IMR-90 (cell line): ENCODE measurements around the gene DUSP10. TPM values are rescaled to one million over a fixed set of nuclear protein-coding genes. Genes with fewer than 3 reads are reported as not detected.

Experiments
- ATAC-seq: fragments of 200-7000 bp; cut with Tn5 transposase; 2 replicates; pipeline ENCODE4 v1.9.1; 2020; ENCODE audit warnings: low read depth, mild to moderate bottlenecking, moderate library complexity
- BruUV-seq: library from RNA; stranded (reverse); fragments of 400-500 nt; replicated peaks from 2 replicates; lab custom pipeline; 2021; lab: Mats Ljungman, UMichigan
- CTCF ChIA-PET: fragments of 300-600 bp; formaldehyde crosslinking; extraction: SDS; loops from one replicate; lab custom pipeline; 2021; ENCODE audit warnings: antibody characterized with exemption; lab: Yijun Ruan, JAX
- POLR2A ChIA-PET: fragments of 300-600 bp; sonication (Branson Sonifier 250); formaldehyde crosslinking; loops from one replicate; lab custom pipeline; 2022; ENCODE audit warnings: antibody characterized with exemption; ENCODE audit not compliant: unreplicated experiment; lab: Charles Lee
- DNase-seq: peaks from one replicate; pipeline ENCODE4 v3.0.0; 2013
- H2AFZ ChIP-seq: replicated peaks from 2 replicates; pipeline ENCODE3; 2013; ENCODE audit warnings: low read length, mild to moderate bottlenecking; ENCODE audit not compliant: poor library complexity
- H2AK5ac ChIP-seq: 2 replicates; pipeline ENCODE4 v1.6.1; 2013; ENCODE audit warnings: low read depth, low read length, inconsistent platforms
- H2AK9ac ChIP-seq: replicated peaks from 2 replicates; pipeline ENCODE3; 2013; ENCODE audit warnings: mild to moderate bottlenecking, low read depth, low read length, moderate library complexity; ENCODE audit not compliant: poor library complexity
- H2BK120ac ChIP-seq: 2 replicates; pipeline ENCODE4 v1.6.1; 2013; ENCODE audit warnings: low read depth, low read length, inconsistent platforms
- H2BK15ac ChIP-seq: 3 replicates; pipeline ENCODE4 v1.6.1; 2013; ENCODE audit warnings: low read depth, low read length, inconsistent platforms
- H2BK20ac ChIP-seq: 2 replicates; pipeline ENCODE4 v1.6.1; 2013; ENCODE audit warnings: low read depth, mild to moderate bottlenecking, inconsistent platforms, low read length, moderate library complexity
- H2BK5ac ChIP-seq: 2 replicates; pipeline ENCODE4 v1.6.1; 2013; ENCODE audit warnings: mild to moderate bottlenecking, low read depth, low read length, inconsistent platforms; ENCODE audit not compliant: poor library complexity, severe bottlenecking
- H3K14ac ChIP-seq: replicated peaks from 2 replicates; pipeline ENCODE4 v1.6.1; 2013; ENCODE audit warnings: low read depth, low read length, inconsistent platforms
- H3K18ac ChIP-seq: 2 replicates; pipeline ENCODE4 v1.6.1; 2013; ENCODE audit warnings: low read depth, low read length, control low read depth
- H3K23ac ChIP-seq: 2 replicates; pipeline ENCODE4 v1.6.1; 2013; ENCODE audit warnings: low read depth, low read length, inconsistent platforms
- H3K27ac ChIP-seq: 2 replicates; pipeline ENCODE4 v1.5.1; 2013; ENCODE audit warnings: mild to moderate bottlenecking, control low read depth, low read length; ENCODE audit not compliant: insufficient read depth
- H3K27me3 ChIP-seq: 2 replicates; pipeline ENCODE4 v1.6.1; 2013; ENCODE audit warnings: low read length; ENCODE audit not compliant: control insufficient read depth, insufficient read depth
- H3K36me3 ChIP-seq: 2 replicates; pipeline ENCODE4 v1.6.1; 2013; ENCODE audit warnings: low read length, mixed read lengths; ENCODE audit not compliant: control insufficient read depth, insufficient read depth
- H3K4ac ChIP-seq: 2 replicates; pipeline ENCODE4 v1.6.1; 2013; ENCODE audit warnings: low read depth, low read length, inconsistent platforms
- H3K4me1 ChIP-seq: 2 replicates; pipeline ENCODE4 v1.6.1; 2013; ENCODE audit warnings: low read length, mixed read lengths; ENCODE audit not compliant: control insufficient read depth, insufficient read depth
- H3K4me2 ChIP-seq: 2 replicates; pipeline ENCODE4 v1.6.1; 2013; ENCODE audit warnings: low read depth, mild to moderate bottlenecking, control low read depth, low read length, moderate library complexity
- H3K4me3 ChIP-seq: 2 replicates; pipeline ENCODE4 v1.5.1; 2013; ENCODE audit warnings: low read depth, mild to moderate bottlenecking, control low read depth, low read length, moderate library complexity; ENCODE audit not compliant: insufficient read depth
- H3K56ac ChIP-seq: 2 replicates; pipeline ENCODE4 v1.6.1; 2013; ENCODE audit warnings: low read length, inconsistent platforms; ENCODE audit not compliant: insufficient read depth; ENCODE audit errors: extremely low read depth
- H3K79me1 ChIP-seq, 2 experiments: 2 replicates each; pipeline ENCODE4 v1.6.1; 2013; ENCODE audit warnings: low read length in 2 of 2, inconsistent platforms in 1 of 2, low read depth in 1 of 2
- H3K9ac ChIP-seq: 2 replicates; pipeline ENCODE4 v1.6.1; 2013; ENCODE audit warnings: low read depth, low read length, control low read depth
- H3K9me1 ChIP-seq: 2 replicates; pipeline ENCODE4 v1.6.1; 2013; ENCODE audit warnings: low read length, inconsistent platforms; ENCODE audit not compliant: insufficient read depth
- H3K9me3 ChIP-seq: 2 replicates; pipeline ENCODE4 v1.6.1; 2013; ENCODE audit warnings: low read length; ENCODE audit not compliant: control insufficient read depth, insufficient read depth
- H4K20me1 ChIP-seq: 2 replicates; pipeline ENCODE4 v1.6.1; 2013; ENCODE audit warnings: low read length, inconsistent platforms; ENCODE audit not compliant: insufficient read depth
- H4K5ac ChIP-seq: 2 replicates; pipeline ENCODE4 v1.6.1; 2013; ENCODE audit warnings: mild to moderate bottlenecking, low read depth, low read length, control low read depth
- H4K8ac ChIP-seq, 2 experiments: 2 replicates each; pipeline ENCODE4 v1.6.1; 2013; ENCODE audit warnings: low read depth in 2 of 2, low read length in 2 of 2, control low read depth in 1 of 2, inconsistent platforms in 1 of 2
- H4K91ac ChIP-seq: 2 replicates; pipeline ENCODE4 v1.6.1; 2013; ENCODE audit warnings: low read depth, low read length, inconsistent platforms; ENCODE audit not compliant: insufficient read depth
- BHLHE40 ChIP-seq: fragments of 150-350 bp; IDR thresholded peaks from 2 replicates; pipeline ENCODE4 v1.6.1; 2016; ENCODE audit warnings: mild to moderate bottlenecking, low read depth, low read length
- CEBPB ChIP-seq: IDR thresholded peaks from 2 replicates; pipeline ENCODE4 v1.6.1; 2012; ENCODE audit warnings: low read depth, low read length, improper control_type of control experiment
- CHD1 ChIP-seq: IDR thresholded peaks from 2 replicates; pipeline ENCODE4 v1.6.1; 2012; ENCODE audit warnings: low read depth, low read length, improper control_type of control experiment
- FOS ChIP-seq: fragments of 150-350 bp; IDR thresholded peaks from 2 replicates; pipeline ENCODE4 v1.6.1; 2016; ENCODE audit warnings: low read depth, low read length
- MAFK ChIP-seq: IDR thresholded peaks from 2 replicates; pipeline ENCODE4 v1.6.1; 2012; ENCODE audit warnings: low read depth, low read length, improper control_type of control experiment
- MAZ ChIP-seq: IDR thresholded peaks from 2 replicates; pipeline ENCODE4 v1.6.1; 2012; ENCODE audit warnings: low read depth, mild to moderate bottlenecking, low read length, improper control_type of control experiment, moderate library complexity, borderline replicate concordance
- POLR2A ChIP-seq: IDR thresholded peaks from 2 replicates; pipeline ENCODE4 v1.6.1; 2012; ENCODE audit warnings: mild to moderate bottlenecking, low read depth, low read length
- RAD21 ChIP-seq: IDR thresholded peaks from 2 replicates; pipeline ENCODE4 v1.6.1; 2012; ENCODE audit warnings: low read length, improper control_type of control experiment
- RCOR1 ChIP-seq: IDR thresholded peaks from 2 replicates; pipeline ENCODE4 v1.6.1; 2012; ENCODE audit warnings: mild to moderate bottlenecking, low read length, improper control_type of control experiment; ENCODE audit not compliant: insufficient replicate concordance
- RFX5 ChIP-seq: IDR thresholded peaks from 2 replicates; pipeline ENCODE4 v1.8.0; 2012; ENCODE audit warnings: low read depth, mild to moderate bottlenecking, low read length, moderate library complexity
- SMC3 ChIP-seq: fragments of 150-350 bp; IDR thresholded peaks from 2 replicates; pipeline ENCODE4 v1.6.1; 2016; ENCODE audit warnings: low read depth, mild to moderate bottlenecking, antibody characterized with exemption, low read length, moderate library complexity
- WGBS, 2 experiments: methylation state at CpG; one replicate each; pipeline versions ENCODE4 v1.1.5 to v1.1.7; 2013; ENCODE audit warnings: missing lambda C conversion rate in 2 of 2; ENCODE audit not compliant: insufficient read length in 1 of 2; ENCODE audit errors: extremely low coverage in 2 of 2; 5-methylcytosine and 5-hydroxymethylcytosine counted together
- dilution Hi-C: fragments of 300-500 bp; cut with HindIII; formaldehyde crosslinking; loops from one replicate; pipeline ENCODE4 v1.14.3; 2018; ENCODE audit warnings: low sequenced_read_pairs; ENCODE audit not compliant: unreplicated experiment
- in situ Hi-C: fragments of 300-500 bp; cut with MboI; formaldehyde crosslinking; loops from 3 replicates; pipeline ENCODE4 v1.14.3; 2019; ENCODE audit warnings: low sequenced_read_pairs, inconsistent platforms, mixed read lengths
- intact Hi-C: fragments of 100-400 bp; cut with micrococcal nuclease; formaldehyde crosslinking; loops from 2 replicates; pipeline ENCODE4 v1.10.0; 2022
- polyA plus RNA-seq, 3 experiments: library from polyadenylated mRNA; depleted of rRNA; stranded (reverse); fragments of >200 nt; gene quantifications; 2 replicates each; pipeline ENCODE4 v1.2.3, GENCODE V29; 2012; ENCODE audit warnings: low replicate concordance in 1 of 3
- total RNA-seq: library from RNA; depleted of rRNA; stranded (reverse); fragments of >200 nt; gene quantifications from 2 replicates; pipeline ENCODE4 v1.2.3, GENCODE V29; 2012
- TF ChIP-seq, protein P1 (sequence below): conservative IDR thresholded peaks from 2 replicates; pipeline ENCODE4 v1.5.1; 2012; ENCODE audit warnings: mild to moderate bottlenecking, low read depth, low read length, improper control_type of control experiment
- TF ChIP-seq, protein P2 (sequence below): fragments of 150-350 bp; IDR thresholded peaks from 2 replicates; pipeline ENCODE4 v1.6.1; 2017; ENCODE audit warnings: mild to moderate bottlenecking, antibody characterized with exemption, low read length, low read depth
- TF ChIP-seq, protein P3 (sequence below): fragments of 150-350 bp; IDR thresholded peaks from 2 replicates; pipeline ENCODE4 v1.6.1; 2016; ENCODE audit warnings: low read depth, mild to moderate bottlenecking, low read length, moderate library complexity, borderline replicate concordance

The DUSP10 gene
- total and polyA plus RNA-seq, 2 of the 4 experiments (the other 2 are of a cell fraction): 41.7 to 59.1 TPM

DNA sequence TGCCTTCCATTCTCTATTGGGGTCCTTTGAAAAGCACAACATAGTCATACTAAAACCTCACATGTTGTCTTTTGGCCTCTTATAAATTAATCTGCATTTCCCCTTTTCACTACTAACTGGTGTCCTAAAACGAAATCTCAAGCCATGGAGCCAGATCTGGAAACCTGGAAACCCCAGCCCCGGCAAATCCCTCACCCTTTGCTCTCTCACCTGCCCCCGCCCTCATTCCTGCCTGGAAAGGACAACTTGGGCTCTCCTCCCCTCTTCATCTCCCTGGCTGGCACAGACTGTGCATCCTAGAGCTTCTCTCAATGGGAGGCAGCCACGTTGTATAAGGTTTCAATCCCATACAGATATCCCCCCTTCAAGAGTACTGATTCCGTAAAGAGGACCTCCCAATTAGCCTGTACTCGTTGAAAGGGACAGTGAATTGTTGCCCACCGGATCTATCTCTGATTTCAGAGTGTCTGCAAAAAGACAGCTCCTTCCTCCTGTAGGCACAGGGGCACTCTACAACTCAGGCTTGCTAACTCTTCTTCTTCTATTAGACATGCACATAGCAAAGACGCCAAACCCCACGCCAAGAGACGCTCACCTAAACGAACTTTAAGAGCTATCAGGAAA, 1.4 kb downstream of the DUSP10 start:
- intact Hi-C loops (loop anchor here (5.0 kb wide), 2 partner anchors 147 to 303 kb away; no protein-coding TSS in a partner anchor), dilution Hi-C loops (no loop called here), in situ Hi-C loops (loop anchor here (5.0 to 25.0 kb wide), 4 partner anchors 254 to 897 kb away; no protein-coding TSS in a partner anchor)
- CTCF ChIA-PET: interaction anchor here (0.6 to 1.7 kb wide), 3 partner anchors 193 to 715 kb away, joined by 3 to 9 read pairs (median 5); no protein-coding TSS in a partner anchor
- H3K9ac ChIP-seq: peak overlapping the region; percentile 88
- peak overlapping the region; percentile 69 for H2AFZ ChIP-seq
- no peaks in the 10 kb centered on the region for H3K9me3 ChIP-seq
- H2AK5ac ChIP-seq: peak overlapping the region; percentile 62; the same call in 1 of the 2 replicates
- peak overlapping the region; percentile 74 for H3K4me3 ChIP-seq
- H3K23ac ChIP-seq: peak overlapping the region; percentile 97
- peaks cover 27% of the 10 kb centered on the region for H3K9me1 ChIP-seq
- H3K56ac ChIP-seq: peak overlapping the region; percentile 92
- H2AK9ac ChIP-seq: peak overlapping the region; percentile 82
- peak; percentile 25 for DNase-seq
- peak overlapping the region; percentile 58 to 61; a peak in 3 of 4 replicates for H4K8ac ChIP-seq
- H4K20me1 ChIP-seq: peaks cover 60% of the 10 kb centered on the region
- peak overlapping the region; percentile 63 for H3K18ac ChIP-seq
- no TSS peak for BruUV-seq
- H3K27ac ChIP-seq: peak overlapping the region; percentile 85
- H3K4ac ChIP-seq: peak overlapping the region; percentile 89
- 8% methylated on average over 8 of the region's 11 CpGs; no CpG with 5 or more reads in 1 of the 2 experiments for WGBS, 2 experiments
- H2BK20ac ChIP-seq: peak overlapping the region; percentile 73
- H3K79me1 ChIP-seq: peaks cover 9 to 57% of the 10 kb centered on the region in 2 experiments; a peak in 3 of 4 replicates
- H2BK120ac ChIP-seq: peak overlapping the region; percentile 82
- H2BK15ac ChIP-seq: peak overlapping the region; percentile 80; the same call in 2 of the 3 replicates
- H4K5ac ChIP-seq: peak overlapping the region; percentile 19
- H3K4me1 ChIP-seq: peaks cover 21% of the 10 kb centered on the region
- peak overlapping the region; percentile 95 for H3K4me2 ChIP-seq
- H3K27me3 ChIP-seq: no peaks in the 10 kb centered on the region
- peak overlapping the region; percentile 86 for H3K14ac ChIP-seq
- H4K91ac ChIP-seq: peak overlapping the region; percentile 70
- peak overlapping the region; percentile 83 for H2BK5ac ChIP-seq
- POLR2A ChIA-PET: no interaction called here
- no peak for ATAC-seq
- peaks cover 31% of the 10 kb centered on the region for H3K36me3 ChIP-seq
- TF ChIP-seq, protein P1, sequence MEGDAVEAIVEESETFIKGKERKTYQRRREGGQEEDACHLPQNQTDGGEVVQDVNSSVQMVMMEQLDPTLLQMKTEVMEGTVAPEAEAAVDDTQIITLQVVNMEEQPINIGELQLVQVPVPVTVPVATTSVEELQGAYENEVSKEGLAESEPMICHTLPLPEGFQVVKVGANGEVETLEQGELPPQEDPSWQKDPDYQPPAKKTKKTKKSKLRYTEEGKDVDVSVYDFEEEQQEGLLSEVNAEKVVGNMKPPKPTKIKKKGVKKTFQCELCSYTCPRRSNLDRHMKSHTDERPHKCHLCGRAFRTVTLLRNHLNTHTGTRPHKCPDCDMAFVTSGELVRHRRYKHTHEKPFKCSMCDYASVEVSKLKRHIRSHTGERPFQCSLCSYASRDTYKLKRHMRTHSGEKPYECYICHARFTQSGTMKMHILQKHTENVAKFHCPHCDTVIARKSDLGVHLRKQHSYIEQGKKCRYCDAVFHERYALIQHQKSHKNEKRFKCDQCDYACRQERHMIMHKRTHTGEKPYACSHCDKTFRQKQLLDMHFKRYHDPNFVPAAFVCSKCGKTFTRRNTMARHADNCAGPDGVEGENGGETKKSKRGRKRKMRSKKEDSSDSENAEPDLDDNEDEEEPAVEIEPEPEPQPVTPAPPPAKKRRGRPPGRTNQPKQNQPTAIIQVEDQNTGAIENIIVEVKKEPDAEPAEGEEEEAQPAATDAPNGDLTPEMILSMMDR: no peak
- TF ChIP-seq MAZ: no peak
- no peak for TF ChIP-seq BHLHE40
- TF ChIP-seq, protein P2, sequence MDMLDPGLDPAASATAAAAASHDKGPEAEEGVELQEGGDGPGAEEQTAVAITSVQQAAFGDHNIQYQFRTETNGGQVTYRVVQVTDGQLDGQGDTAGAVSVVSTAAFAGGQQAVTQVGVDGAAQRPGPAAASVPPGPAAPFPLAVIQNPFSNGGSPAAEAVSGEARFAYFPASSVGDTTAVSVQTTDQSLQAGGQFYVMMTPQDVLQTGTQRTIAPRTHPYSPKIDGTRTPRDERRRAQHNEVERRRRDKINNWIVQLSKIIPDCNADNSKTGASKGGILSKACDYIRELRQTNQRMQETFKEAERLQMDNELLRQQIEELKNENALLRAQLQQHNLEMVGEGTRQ: no peak
- TF ChIP-seq, protein P3, sequence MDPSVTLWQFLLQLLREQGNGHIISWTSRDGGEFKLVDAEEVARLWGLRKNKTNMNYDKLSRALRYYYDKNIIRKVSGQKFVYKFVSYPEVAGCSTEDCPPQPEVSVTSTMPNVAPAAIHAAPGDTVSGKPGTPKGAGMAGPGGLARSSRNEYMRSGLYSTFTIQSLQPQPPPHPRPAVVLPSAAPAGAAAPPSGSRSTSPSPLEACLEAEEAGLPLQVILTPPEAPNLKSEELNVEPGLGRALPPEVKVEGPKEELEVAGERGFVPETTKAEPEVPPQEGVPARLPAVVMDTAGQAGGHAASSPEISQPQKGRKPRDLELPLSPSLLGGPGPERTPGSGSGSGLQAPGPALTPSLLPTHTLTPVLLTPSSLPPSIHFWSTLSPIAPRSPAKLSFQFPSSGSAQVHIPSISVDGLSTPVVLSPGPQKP: no peak
- no peak; the same call in 1 of the 2 replicates for TF ChIP-seq CHD1
- peak; percentile 9; the same call in 1 of the 2 replicates for TF ChIP-seq SMC3
- TF ChIP-seq CEBPB: no peak
- TF ChIP-seq POLR2A: peak; percentile 29; the same call in 1 of the 2 replicates
- no peak for TF ChIP-seq FOS
- TF ChIP-seq RCOR1: no peak
- TF ChIP-seq RFX5: no peak
- TF ChIP-seq RAD21: peak; percentile 0; the same call in 1 of the 2 replicates
- no peak for TF ChIP-seq MAFK
